DOHH2 (cell line): ENCODE measurements around the gene SNX5.

Experiments
- H3F3A ChIP-seq: fragments of 200-600 bp; sonication (generic), shearing (Covaris generic); 2 replicates; pipeline ENCODE4 v1.6.0; 2016; ENCODE audit warnings: antibody characterized with exemption, mild to moderate bottlenecking; ENCODE audit not compliant: control insufficient read depth, insufficient read depth
- H3K27ac ChIP-seq: fragments of 200-600 bp; sonication (generic); 2 replicates; pipeline ENCODE4 v1.5.1; 2014; ENCODE audit warnings: low read depth, mild to moderate bottlenecking, low read length, moderate library complexity
- H3K27me3 ChIP-seq: fragments of 200-600 bp; sonication (generic); 2 replicates; pipeline ENCODE4 v1.6.1; 2014; ENCODE audit warnings: mild to moderate bottlenecking, low read length, mixed read lengths; ENCODE audit not compliant: control insufficient read depth
- H3K36me3 ChIP-seq: fragments of 200-600 bp; sonication (generic); 2 replicates; pipeline ENCODE4 v1.6.1; 2014; ENCODE audit warnings: mild to moderate bottlenecking, low read length, moderate library complexity, mixed read lengths; ENCODE audit not compliant: control insufficient read depth
- H3K4me1 ChIP-seq: fragments of 200-600 bp; sonication (generic); 2 replicates; pipeline ENCODE4 v1.6.1; 2014; ENCODE audit warnings: mild to moderate bottlenecking, low read length, mixed read lengths; ENCODE audit not compliant: control insufficient read depth
- H3K4me2 ChIP-seq: fragments of 200-600 bp; sonication (generic); 2 replicates; pipeline ENCODE4 v1.6.0; 2014; ENCODE audit warnings: mild to moderate bottlenecking, low read length, moderate library complexity
- H3K4me3 ChIP-seq: fragments of 200-600 bp; sonication (generic); 2 replicates; pipeline ENCODE4 v1.5.1; 2014; ENCODE audit warnings: mild to moderate bottlenecking, low read length, mixed read lengths
- H3K79me2 ChIP-seq: fragments of 200-600 bp; sonication (generic); 2 replicates; pipeline ENCODE4 v1.6.1; 2014; ENCODE audit warnings: mild to moderate bottlenecking, low read length, mixed read lengths; ENCODE audit not compliant: control insufficient read depth
- H3K9me2 ChIP-seq: fragments of 200-600 bp; sonication (generic); replicated peaks from 2 replicates; pipeline ENCODE4 v1.6.1; 2014; ENCODE audit warnings: mild to moderate bottlenecking, low read length, mixed read lengths; ENCODE audit not compliant: control insufficient read depth
- H3K9me3 ChIP-seq: fragments of 200-600 bp; sonication (generic); 2 replicates; pipeline ENCODE4 v1.6.1; 2014; ENCODE audit warnings: antibody characterized with exemption, low read length, mixed read lengths; ENCODE audit not compliant: control insufficient read depth, insufficient read depth
- H4K20me1 ChIP-seq: fragments of 200-600 bp; sonication (generic); 2 replicates; pipeline ENCODE4 v1.6.0; 2014; ENCODE audit warnings: low read depth, mild to moderate bottlenecking, antibody characterized with exemption, low read length, moderate library complexity; ENCODE audit not compliant: control insufficient read depth, insufficient read depth
- CTCF ChIP-seq: fragments of 200-600 bp; sonication (generic); IDR thresholded peaks from one replicate; pipeline ENCODE4 v1.5.1; 2014; ENCODE audit warnings: antibody characterized with exemption, mild to moderate bottlenecking, low read depth, low read length; ENCODE audit not compliant: poor library complexity, severe bottlenecking
- EZH2phosphoT487 ChIP-seq: fragments of 200-600 bp; sonication (generic); IDR thresholded peaks from 2 replicates; pipeline ENCODE4 v1.6.1; 2017; ENCODE audit warnings: borderline replicate concordance, mild to moderate bottlenecking, antibody characterized with exemption, low read length, moderate library complexity, mixed read lengths

Gene SNX5

GRCh38 chr20:17944854-17945474 is 23.6 kb downstream of the SNX5 start:
- TF ChIP-seq EZH2phosphoT487 = no peak
- no peak for TF ChIP-seq CTCF
- H3F3A ChIP-seq = peaks cover 98% of the 10 kb centered on the region
- peaks cover 96% of the 10 kb centered on the region for H3K36me3 ChIP-seq
- peak overlapping the region; percentile 79 for H3K27ac ChIP-seq
- H3K4me3 ChIP-seq = peak overlapping the region; percentile 37
- H3K4me2 ChIP-seq = peak overlapping the region; percentile 80
- peaks cover 41% of the 10 kb centered on the region; the same call in 1 of the 2 replicates for H4K20me1 ChIP-seq
- H3K79me2 ChIP-seq = peaks cover 67% of the 10 kb centered on the region
- H3K9me3 ChIP-seq = no peaks in the 10 kb centered on the region
- no peaks in the 10 kb centered on the region for H3K27me3 ChIP-seq
- peaks cover 100% of the 10 kb centered on the region for H3K4me1 ChIP-seq
- no peaks in the 10 kb centered on the region for H3K9me2 ChIP-seq

GRCh38 chr20:17943343-17943742 is 25.3 kb downstream of the SNX5 start:
- Histone ChIP-seq H3K4me2 (peak overlapping the region; percentile 80), H3K27me3 (no peaks in the 10 kb centered on the region), H3K9me2 (no peaks in the 10 kb centered on the region), H3F3A (peaks cover 94% of the 10 kb centered on the region), H3K79me2 (peaks cover 51% of the 10 kb centered on the region), H3K4me1 (peaks cover 100% of the 10 kb centered on the region), H4K20me1 (peaks cover 34% of the 10 kb centered on the region; the same call in 1 of the 2 replicates), H3K36me3 (peaks cover 80% of the 10 kb centered on the region), H3K4me3 (peak overlapping the region; percentile 60), H3K9me3 (no peaks in the 10 kb centered on the region), H3K27ac (peak overlapping the region; percentile 79)
- TF ChIP-seq EZH2phosphoT487 (no peak), CTCF (no peak)

- peaks cover 36% of the 10 kb centered on the region for H3K79me2 ChIP-seq
- no peaks in the 10 kb centered on the region for H3K27me3 ChIP-seq
- TF ChIP-seq CTCF (no peak), EZH2phosphoT487 (no peak)
- H3K9me2 ChIP-seq = no peaks in the 10 kb centered on the region
- peaks cover 30% of the 10 kb centered on the region; the same call in 1 of the 2 replicates for H4K20me1 ChIP-seq
- H3K27ac ChIP-seq = peak overlapping the region; percentile 50; the same call in 1 of the 2 replicates
- H3K4me1 ChIP-seq = peaks cover 88% of the 10 kb centered on the region
- H3K4me2 ChIP-seq = no peak overlapping the region
- H3K36me3 ChIP-seq = peaks cover 65% of the 10 kb centered on the region
- peaks cover 84% of the 10 kb centered on the region for H3F3A ChIP-seq
- no peaks in the 10 kb centered on the region for H3K9me3 ChIP-seq
- no peak overlapping the region for H3K4me3 ChIP-seq
Observed at GRCh38 chr20:17941826-17942196, 26.8 kb downstream of the SNX5 start.
